Astrocyte of the cerebellum (primary cell): ENCODE measurements around the gene RTN4.
"Not testable (repeated sequence)": the region's sequence is repeated elsewhere in the genome, so short reads cannot be mapped to it uniquely, and the experiment has no call there.

Experiments used
- DNase-seq: peaks from one replicate; pipeline ENCODE4 v3.0.0-alpha.2; 2011; ENCODE audit warnings: low read depth
- H3K4me3 ChIP-seq: 2 replicates; pipeline ENCODE4 v1.5.1; 2011; ENCODE audit warnings: mild to moderate bottlenecking, low read depth, low read length, moderate library complexity
- in situ Hi-C: cut with HindIII; loops from 2 replicates; pipeline ENCODE4 v1.10.0; 2017; ENCODE audit warnings: low sequenced_read_pairs
- TF ChIP-seq, protein P1 (sequence below): IDR thresholded peaks from 2 replicates; pipeline ENCODE4 v1.5.1; 2012; ENCODE audit warnings: low read length, low read depth, moderate library complexity, mild to moderate bottlenecking; ENCODE audit errors: missing control alignments

The RTN4 gene

DNA sequence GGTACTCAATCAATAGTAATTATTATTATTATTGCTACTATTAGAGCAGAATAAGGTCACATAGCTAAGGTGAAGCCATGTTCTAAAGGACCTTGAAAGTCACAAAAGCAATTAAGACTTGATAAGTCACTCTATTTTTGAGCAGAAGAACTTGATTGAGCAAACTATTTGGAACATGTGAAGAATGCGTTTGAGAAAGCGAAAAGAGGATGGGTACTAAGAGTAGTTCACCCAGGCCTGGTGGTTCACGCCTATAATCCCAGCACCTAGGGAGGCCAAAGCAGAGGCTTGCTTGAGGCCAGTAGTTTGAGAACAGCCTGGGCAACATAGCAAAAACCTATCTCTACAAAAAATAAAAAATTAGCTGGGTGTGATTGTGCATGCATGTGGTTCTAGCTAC is 7.2 kb upstream of the RTN4 start:
- TF ChIP-seq, protein P1, sequence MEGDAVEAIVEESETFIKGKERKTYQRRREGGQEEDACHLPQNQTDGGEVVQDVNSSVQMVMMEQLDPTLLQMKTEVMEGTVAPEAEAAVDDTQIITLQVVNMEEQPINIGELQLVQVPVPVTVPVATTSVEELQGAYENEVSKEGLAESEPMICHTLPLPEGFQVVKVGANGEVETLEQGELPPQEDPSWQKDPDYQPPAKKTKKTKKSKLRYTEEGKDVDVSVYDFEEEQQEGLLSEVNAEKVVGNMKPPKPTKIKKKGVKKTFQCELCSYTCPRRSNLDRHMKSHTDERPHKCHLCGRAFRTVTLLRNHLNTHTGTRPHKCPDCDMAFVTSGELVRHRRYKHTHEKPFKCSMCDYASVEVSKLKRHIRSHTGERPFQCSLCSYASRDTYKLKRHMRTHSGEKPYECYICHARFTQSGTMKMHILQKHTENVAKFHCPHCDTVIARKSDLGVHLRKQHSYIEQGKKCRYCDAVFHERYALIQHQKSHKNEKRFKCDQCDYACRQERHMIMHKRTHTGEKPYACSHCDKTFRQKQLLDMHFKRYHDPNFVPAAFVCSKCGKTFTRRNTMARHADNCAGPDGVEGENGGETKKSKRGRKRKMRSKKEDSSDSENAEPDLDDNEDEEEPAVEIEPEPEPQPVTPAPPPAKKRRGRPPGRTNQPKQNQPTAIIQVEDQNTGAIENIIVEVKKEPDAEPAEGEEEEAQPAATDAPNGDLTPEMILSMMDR, result no peak
- in situ Hi-C loops, result no loop called here
- DNase-seq, result no peak
- no peak overlapping the region for H3K4me3 ChIP-seq

DNA sequence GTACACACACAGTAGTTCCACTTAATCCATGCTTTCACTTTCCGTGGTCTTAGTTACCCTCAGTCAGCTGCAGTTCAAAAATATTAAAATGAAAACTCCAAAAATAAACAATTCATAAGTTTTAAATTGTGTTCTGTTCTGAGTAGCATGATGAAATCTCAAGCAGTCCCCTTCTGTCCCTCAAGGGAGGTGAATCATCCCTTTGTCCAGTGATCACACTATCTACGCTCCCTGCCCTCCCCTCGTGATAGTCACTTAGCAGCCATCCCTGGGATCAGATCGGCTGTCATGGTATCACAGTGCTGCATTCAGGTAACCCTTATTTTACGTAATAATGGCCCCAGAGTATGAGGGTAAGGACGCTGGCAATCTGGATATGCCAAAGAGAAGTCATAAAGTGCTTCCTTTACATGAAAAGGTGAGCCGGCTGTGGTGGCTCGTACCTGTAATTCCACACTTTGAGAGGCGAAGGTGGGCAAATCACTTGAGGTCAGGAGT is 5.8 kb upstream of the RTN4 start:
- no peak overlapping the region for H3K4me3 ChIP-seq
- TF ChIP-seq, protein P1, result no peak
- in situ Hi-C loops, result no loop called here
- no peak for DNase-seq

DNA sequence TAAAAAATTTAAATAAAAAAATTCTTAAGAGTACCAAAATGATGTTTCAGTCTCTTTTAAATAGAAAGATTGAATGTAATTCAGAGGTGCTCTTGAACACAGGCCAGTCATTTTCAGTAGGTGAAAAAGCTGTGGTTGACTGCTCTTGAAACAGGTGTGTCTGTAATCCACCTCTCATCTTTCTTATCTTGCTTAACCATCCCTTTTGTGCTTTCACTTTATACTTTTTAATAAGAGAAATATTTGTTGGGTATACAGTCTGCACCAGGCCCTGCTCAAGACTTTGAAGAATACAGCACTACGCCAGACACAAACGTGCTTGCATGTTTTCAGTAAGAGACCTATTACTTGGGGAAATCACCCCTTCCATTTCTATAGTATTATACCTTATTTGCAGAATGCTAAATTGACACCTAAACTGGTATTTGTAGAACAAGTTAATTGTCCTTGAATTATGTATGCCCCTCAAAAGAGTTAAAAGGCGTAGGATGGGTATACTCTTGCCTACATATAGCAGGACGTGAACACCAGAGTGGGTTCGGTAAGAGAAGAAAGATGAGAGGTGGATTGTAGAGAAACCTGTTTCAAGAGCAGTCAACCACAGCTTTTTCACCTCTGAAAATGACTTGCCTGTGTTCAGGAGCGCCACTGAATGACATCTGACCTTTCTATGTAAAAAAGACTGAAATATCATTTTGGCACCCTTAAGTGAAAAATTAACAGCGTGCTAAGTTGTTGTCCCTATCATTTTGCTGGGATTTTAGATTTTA is 4.0 kb upstream of the RTN4 start:
- H3K4me3 ChIP-seq, result no peak overlapping the region
- TF ChIP-seq, protein P1, result no peak
- in situ Hi-C loops, result no loop called here
- DNase-seq, result no peak

DNA sequence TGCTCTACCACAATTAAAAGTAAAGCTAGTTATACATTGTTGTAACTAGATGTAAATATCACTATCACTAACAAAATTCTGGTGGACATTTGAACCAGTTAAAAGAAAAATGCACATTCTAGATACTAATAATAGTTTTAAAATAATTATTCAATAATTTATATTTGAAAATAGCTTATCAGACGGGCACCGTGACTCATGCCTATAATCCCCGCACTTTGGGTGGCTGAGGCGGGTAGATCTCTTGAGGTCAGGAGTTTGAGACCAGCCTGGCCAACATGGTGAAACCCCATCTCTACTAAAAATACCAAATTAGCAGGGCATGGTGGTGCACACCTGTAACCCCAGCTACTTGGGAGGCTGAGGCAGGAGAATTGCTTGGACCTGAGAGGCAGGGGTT is 3.0 kb upstream of the RTN4 start:
- DNase-seq, in situ Hi-C loops, H3K4me3 ChIP-seq: not testable (repeated sequence)

DNA sequence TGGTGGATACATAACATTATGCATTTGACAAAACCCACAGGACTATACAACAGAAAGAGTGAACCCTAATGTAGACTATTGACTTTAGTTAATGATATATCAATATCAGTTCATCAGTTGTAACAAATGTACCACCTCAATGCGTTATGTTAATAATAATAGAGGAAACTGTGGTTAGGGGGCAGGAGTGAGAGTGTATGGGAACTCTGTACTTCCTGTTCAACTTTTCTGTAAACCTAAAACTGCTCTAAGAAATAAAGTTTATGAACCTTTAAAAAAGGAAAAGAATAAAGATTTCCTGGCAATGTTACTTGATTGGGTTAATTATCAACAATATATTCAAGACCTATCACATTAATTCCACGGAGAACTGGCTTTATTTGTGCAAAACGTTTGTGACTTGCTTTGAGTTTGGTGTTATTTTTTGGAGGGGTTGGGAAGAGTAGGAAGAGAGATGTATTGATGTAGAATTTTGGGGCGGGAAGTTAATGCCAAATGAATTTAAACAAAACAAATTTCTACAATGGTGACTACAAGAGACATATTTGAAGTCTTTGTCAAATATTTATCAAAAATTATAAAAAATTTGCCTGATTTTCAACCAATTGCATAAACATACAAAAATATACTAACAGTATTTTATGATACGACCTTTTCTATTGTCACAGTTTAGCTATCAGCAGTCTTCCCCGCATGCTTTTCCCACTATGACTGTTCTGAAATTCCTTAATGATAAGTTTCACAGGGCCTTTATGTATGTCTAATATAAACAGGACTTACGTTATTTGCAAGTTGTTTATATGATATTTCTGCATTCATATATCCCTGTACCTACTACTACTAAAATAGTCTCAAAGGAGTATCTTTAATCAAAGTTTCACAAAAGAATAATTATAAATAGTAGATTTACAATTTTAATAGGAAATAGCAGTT is 2.1 kb upstream of the RTN4 start:
- H3K4me3 ChIP-seq, result no peak overlapping the region
- in situ Hi-C loops, result no loop called here
- DNase-seq, result no peak
- TF ChIP-seq, protein P1, result no peak

DNA sequence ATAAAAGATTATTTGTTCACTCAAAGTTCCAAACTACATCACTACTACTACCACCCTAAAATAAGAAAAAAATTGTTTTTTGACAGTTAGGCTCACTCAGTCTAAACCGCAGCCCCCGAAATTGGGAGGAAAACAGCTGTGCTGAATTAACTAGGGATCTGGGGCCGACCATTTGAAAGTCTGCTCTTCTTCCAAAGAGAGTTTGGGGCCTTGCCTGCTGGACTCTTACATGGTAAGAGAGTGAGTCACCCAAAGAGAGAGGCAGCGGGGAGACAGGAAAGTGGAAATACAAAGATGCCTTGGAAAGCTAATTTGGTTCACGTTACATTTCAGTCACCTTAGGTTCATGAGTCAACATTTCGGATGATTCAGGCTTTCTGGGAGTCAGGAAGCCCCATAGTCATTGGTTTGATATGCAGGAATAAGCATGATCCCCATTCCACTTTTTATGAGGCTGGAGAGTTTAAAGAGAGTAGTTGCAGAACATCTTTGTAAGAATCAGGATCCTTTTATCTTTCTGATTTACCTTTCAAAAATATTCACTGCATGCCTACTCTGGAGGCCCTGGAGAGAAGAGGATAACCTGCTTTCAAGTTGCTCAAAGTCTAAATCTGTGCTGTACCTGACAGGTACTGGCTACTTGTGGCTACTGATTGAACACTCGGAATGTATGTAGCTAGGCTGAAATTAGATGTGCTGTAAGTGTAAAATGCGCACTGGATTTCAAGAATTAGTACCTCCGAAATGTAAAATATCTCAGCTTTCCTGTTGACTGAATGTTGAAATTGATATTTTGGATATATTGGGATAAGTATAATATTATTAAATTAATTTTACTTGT is 995 bp upstream of the RTN4 start:
- DNase-seq, result peak; percentile 98
- in situ Hi-C loops, result no loop called here

More for the DNA sequence above, 995 bp upstream of the RTN4 start:
- peak overlapping the region; percentile 91 for H3K4me3 ChIP-seq
- TF ChIP-seq, protein P1, result no peak
